Measurements from ENCODE around the gene RAB20.

The RAB20 gene

GRCh38 chr13:110519046-110519445, 42.5 kb downstream of the RAB20 start:
- DNase-seq (ENCODE audit: low read depth), result no peak
- no peak for TF ChIP-seq CTCF (conservative IDR thresholded peaks at IDR 0.05; ENCODE audit: low read length)
- H3K4me3 ChIP-seq (ENCODE audit: low read length), result no peak overlapping the region

- TF ChIP-seq CTCF (conservative IDR thresholded peaks at IDR 0.05; ENCODE audit: low read length), result no peak
- H3K4me3 ChIP-seq (ENCODE audit: low read length), result no peak overlapping the region
- DNase-seq (ENCODE audit: low read depth), result no peak
These were observed 43.0 kb downstream of the RAB20 start for GRCh38 chr13:110518571-110518970.

DNA sequence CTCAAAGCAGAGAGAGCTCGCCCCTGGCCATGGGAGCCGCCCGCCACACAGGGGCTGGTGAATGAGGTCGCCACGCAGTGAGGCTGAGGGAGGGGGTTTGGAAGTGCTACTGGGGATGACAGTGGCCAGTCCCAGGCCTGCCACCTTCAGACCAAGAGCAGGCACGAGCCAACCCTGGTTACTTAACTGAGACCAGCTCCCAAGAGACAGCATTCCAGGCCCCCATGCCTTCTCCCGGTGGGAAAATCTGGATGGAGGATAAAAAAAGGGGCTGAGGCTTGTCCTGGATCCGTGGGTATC, 43.3 kb downstream of the RAB20 start:
- TF ChIP-seq CTCF (conservative IDR thresholded peaks at IDR 0.05; ENCODE audit: low read length), result no peak
- no peak for DNase-seq (ENCODE audit: low read depth)
- H3K4me3 ChIP-seq (ENCODE audit: low read length), result no peak overlapping the region

- no peak for TF ChIP-seq CTCF (conservative IDR thresholded peaks at IDR 0.05; ENCODE audit: low read length)
- no peak for DNase-seq (ENCODE audit: low read depth)
- no peak overlapping the region for H3K4me3 ChIP-seq (ENCODE audit: low read length)
These were observed 43.9 kb downstream of the RAB20 start for GRCh38 chr13:110517505-110518225.

- no peak overlapping the region for H3K4me3 ChIP-seq (ENCODE audit: low read length)
- TF ChIP-seq CTCF (conservative IDR thresholded peaks at IDR 0.05; ENCODE audit: low read length), result no peak
- DNase-seq (ENCODE audit: low read depth), result no peak
These were observed 45.0 kb downstream of the RAB20 start for GRCh38 chr13:110516500-110516899.

DNA sequence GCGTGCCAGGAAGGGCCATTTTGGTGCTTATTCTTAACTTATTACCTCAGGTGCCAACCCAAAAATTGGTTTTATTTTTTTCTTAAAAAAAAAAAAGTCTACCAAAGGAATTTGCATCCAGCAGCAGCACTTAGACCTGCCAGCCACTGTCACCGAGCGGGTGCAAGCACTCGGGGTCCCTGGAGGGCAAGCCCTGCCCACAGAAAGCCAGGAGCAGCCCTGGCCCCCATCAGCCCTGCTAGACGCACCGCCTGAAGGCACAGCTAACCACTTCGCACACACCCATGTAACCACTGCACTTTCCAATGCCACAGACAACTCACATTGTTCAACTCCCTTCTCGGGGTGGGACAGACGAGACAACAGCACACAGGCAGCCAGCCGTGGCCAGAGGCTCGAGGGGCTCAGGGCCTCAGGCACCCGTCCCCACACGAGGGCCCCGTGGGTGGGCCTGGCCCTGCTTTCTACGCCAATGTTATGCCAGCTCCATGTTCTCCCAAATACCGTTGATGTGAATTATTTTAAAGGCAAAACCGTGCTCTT, 49.3 kb downstream of the RAB20 start:
- no peak for DNase-seq (ENCODE audit: low read depth)
- TF ChIP-seq CTCF (conservative IDR thresholded peaks at IDR 0.05; ENCODE audit: low read length), result no peak
- H3K4me3 ChIP-seq (ENCODE audit: low read length), result no peak overlapping the region

GRCh38 chr13:110511509-110512181, 49.9 kb downstream of the RAB20 start:
- DNase-seq (ENCODE audit: low read depth), result no peak
- no peak overlapping the region for H3K4me3 ChIP-seq (ENCODE audit: low read length)
- TF ChIP-seq CTCF (conservative IDR thresholded peaks at IDR 0.05; ENCODE audit: low read length), result no peak
